Activated T-cell treated with anti-CD3 and anti-CD28 coated beads, Interleukin-2, amount 50 U/mL, for 1 hour (primary cell): Measurements from ENCODE around the gene HRCT1.

Experiments
- DNase-seq: peaks from one replicate; pipeline ENCODE4 v3.0.0-alpha.2; 2020

HRCT1 gene

DNA sequence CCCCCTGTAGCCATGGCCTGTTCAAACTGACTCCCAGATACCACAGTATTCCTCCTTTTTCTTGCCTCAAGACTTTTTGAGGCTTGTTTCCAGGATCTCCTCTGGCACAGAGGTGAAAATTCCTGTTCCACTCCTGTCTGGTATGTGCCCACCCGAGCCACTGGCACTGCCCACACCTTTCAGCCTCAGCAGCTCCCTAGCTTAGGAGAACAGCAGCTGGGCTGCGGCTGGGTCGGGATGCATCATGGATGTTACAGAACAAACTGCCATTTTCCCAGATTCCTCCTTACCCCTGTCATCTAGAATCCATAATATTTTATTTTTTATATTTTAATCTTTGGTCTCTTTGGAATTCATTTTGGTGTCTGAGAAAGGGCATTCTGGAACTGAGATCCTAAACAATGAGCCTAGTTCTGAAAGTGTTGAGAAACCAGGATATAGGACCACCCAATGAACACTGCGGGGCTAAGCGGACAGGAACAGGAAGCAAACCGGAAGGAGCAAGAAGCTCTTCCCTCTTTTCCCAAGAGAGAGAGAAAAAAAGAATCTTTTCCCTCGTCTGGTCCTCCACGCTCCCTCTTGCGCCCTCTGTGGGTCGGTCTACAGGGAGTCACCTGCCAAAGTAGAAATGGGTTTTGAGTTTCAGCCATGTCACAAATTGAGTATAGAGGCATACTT, 39.5 kb downstream of the HRCT1 start:
- DNase-seq, result peak; percentile 66

DNA sequence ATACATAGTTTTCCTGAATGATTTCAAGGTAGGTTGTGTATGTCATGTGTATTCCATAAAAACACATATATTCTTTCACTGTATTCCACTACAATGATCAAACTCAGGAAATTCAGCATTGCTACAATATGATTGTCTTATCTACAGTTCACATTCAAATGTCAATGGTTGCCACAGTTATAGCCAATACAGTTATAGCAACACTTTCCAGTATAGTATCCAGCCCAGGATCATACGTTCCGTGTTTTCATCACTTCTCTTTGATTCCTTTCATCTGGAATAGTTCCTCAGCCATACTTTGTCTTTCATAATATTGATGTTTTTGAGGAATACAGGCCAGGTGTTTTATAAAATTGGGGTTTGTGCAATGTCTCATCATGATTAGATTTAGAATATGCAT, 42.4 kb downstream of the HRCT1 start:
- DNase-seq, result no peak

DNA sequence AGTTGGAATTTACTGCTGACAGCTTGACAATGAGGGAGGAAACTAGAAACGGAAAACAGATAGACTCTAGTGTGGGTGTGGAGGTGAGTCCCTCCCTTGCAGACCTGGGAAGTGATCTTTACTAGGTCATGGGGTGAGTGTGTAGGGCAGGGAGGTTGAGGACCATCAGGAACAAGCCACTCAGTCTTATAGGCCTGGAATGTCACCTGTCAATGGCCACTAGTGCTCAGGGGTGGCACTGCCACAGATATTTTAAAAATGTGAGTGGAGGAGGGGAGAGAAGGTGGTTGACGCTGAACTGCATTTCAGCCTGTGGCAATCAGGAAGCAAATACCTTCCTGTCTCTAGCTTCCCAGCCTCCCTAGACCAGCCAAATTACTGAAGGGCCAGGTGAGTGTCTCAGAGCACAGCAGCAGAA, 42.9 kb downstream of the HRCT1 start:
- DNase-seq, result no peak

DNA sequence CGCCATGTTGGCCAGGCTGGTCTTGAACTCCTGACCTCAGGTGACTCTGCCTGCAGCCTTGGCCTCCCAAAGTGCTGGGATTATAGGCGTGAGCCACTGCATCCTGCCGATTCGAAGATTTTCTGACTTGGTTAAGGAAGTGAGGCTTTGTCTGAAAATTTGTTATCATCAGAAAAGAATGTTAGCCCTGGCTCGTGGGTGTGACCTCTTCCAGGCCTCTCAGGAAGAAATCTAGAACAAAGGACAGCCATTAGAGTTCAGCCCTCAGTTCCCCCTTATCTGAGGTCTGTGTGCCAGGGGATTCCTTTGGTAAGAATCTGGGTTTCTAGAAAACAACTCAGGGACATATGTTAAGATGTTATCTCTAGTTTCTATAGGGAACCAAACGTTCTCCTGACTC, 45.7 kb downstream of the HRCT1 start:
- no peak for DNase-seq

- no peak for DNase-seq
Observed at GRCh38 chr9:35952526-35953191, 46.7 kb downstream of the HRCT1 start.

DNA sequence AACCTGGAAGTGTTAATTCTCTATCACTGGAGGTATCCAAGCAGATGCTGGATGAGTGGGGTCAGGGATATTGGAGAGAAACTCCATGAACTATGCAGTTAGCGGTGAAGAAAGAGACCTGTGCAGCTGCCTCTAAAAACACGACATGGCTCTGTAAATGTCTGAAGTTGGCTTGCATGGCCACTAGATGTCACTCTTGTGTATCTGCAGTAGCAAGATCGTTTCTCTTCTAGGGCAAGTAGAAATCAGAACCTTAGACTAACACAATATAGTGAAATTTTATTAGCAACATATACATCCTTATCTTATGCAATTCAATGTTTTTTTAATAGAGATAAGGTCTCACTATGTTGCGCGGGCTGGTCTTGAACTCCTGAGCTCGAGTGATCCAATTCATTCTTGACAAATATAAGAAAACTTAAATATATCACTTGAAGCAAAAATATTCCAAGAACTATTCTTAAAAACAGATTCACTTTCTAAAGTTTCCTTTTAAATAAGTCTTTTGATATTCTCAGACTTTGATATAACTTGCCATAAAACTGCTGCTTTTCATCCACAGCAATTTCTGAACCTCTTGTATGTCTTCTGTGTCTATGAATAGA, 49.0 kb downstream of the HRCT1 start:
- DNase-seq, result no peak

DNA sequence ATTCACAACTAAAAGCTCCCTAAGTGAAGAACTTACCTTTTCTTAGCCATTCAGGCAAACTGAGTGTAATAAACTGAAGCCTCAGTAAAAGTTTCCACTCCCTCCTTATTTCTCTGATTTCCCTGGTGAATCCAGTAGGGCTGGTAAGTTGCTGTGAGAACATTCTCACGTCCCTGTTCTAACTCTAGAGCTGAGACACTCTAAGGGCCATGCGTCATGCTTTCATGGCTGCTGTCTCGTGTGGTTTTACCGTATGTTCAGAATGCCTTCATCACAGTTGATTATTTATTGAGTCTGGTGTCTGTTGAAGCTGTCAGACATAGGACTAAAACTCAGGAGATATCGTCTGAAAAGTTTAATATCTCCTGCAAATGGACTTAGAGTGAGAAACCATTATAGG, 50.6 kb downstream of the HRCT1 start:
- DNase-seq, result no peak
